ENCODE data around the gene ZNF214. TPM values are rescaled to one million over a fixed set of nuclear protein-coding genes. Genes with fewer than 3 reads are reported as not detected.

The ZNF214 gene
- total RNA-seq, 3 donors from 2014 or later = not detected

Other genes starting within 250 kb of the ZNF214 start
- under 1 TPM in 1 of 3 donors, not detected in 2; 0.16 TPM for gene OR2AG2, start 248.4 kb downstream of the ZNF214 start, total RNA-seq
- not detected for gene OR2AG1, start 237.3 kb downstream of the ZNF214 start, total RNA-seq
- gene OR6A2, start 220.7 kb downstream of the ZNF214 start, total RNA-seq = not detected
- gene OR10A5, start 174.7 kb downstream of the ZNF214 start, total RNA-seq = not detected
- gene OR10A2, start 157.3 kb downstream of the ZNF214 start, total RNA-seq = not detected
- gene OR10A4, start 143.7 kb downstream of the ZNF214 start, total RNA-seq = not detected
- gene OR2D2, start 127.8 kb downstream of the ZNF214 start, total RNA-seq = not detected
- gene OR2D3, start 99.3 kb downstream of the ZNF214 start, total RNA-seq = not detected
- under 1 TPM; 0.05 to 0.76 (median 0.40) TPM for gene ZNF215, start 93.9 kb downstream of the ZNF214 start, total RNA-seq
- not detected for gene NLRP14, start 133 bp upstream of the ZNF214 start, total RNA-seq
- gene RBMXL2, start 68.7 kb upstream of the ZNF214 start, total RNA-seq = not detected
- not detected for gene SYT9, start 231.6 kb upstream of the ZNF214 start, total RNA-seq